GM21723 (cell line): Measurements from ENCODE around the gene KRT13.

Experiments
- ATAC-seq: cut with Tn5 transposase; IDR thresholded peaks from one replicate; pipeline ENCODE4 v1.9.1; 2021; ENCODE audit warnings: mild to moderate bottlenecking, moderate library complexity; ENCODE audit not compliant: unreplicated experiment

The KRT13 gene

GRCh38 chr17:41498276-41498675 is 7.1 kb downstream of the KRT13 start:
- ATAC-seq, result no peak

GRCh38 chr17:41496803-41497484 is 8.5 kb downstream of the KRT13 start:
- ATAC-seq, result peak; percentile 82

- no peak for ATAC-seq
Measured at GRCh38 chr17:41494524-41494923, 10.9 kb downstream of the KRT13 start.

- ATAC-seq, result no peak
Measured at GRCh38 chr17:41492771-41493170, 12.6 kb downstream of the KRT13 start.

DNA sequence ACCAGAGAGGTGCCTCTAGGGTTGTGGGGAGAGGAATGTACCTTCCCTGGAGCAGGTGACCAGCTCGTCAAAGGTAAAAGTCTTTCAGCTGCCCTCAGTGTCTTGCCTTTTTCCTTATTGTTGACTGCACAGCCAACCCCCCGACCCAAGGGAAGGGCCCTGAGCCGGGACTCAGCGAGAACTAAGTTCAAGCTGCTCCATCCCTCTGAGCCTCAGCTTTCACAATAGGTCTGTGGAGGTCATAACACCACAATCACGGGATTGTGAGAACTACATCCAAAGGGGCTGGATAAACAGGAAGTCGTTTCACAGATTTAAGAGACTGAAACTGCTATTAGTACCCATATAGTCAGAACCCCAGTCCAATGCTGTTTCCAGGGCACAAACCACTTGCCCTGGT is 13.1 kb downstream of the KRT13 start:
- ATAC-seq, result no peak

- ATAC-seq, result no peak
Measured at GRCh38 chr17:41491476-41491875, 13.9 kb downstream of the KRT13 start.

DNA sequence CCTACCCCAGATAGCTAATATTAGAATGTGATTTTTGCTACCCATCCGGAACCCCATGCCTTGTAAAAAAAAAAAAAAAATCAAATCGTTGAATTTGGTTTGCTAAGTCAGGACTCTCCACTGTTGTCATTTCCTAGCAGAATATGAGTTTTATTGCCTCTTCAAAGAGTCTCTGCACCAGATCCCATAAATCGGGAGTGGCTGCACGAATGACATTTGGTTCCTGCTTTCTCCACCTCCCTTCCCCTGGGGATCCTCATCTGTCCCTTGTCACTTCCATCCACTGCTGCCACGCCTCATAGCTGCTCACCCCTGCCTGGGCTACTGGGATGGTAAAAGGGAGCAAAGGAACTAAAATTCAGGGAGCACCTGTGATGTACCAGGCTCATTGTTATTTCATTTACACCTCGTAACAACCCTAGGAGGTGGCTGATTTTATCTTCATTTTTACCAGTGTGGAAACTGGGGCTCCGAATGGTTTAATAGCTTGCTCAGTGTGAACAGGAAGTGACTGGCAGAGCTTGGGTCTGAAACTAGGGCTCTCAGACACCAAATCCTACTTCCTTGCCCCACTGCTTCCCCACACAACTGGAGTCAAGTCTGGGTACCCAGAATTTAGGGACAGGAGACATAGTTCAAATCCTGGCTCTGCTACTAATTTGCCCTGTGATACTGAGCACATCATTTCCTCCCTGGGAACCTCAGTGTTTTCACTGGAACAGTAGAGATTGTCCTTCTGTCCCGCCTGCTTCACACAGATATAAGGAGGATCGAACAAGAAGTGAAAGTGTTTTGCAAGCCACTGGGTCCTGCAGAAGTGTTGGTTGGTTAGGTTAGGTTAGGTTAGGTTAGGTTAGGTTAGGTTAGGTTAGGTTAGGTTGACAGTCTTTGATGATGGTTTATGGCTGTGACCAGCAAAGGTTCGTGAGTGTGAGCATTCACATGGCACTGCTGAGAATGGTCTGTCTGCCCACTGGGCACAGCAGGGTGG is 15.1 kb downstream of the KRT13 start:
- no peak for ATAC-seq

DNA sequence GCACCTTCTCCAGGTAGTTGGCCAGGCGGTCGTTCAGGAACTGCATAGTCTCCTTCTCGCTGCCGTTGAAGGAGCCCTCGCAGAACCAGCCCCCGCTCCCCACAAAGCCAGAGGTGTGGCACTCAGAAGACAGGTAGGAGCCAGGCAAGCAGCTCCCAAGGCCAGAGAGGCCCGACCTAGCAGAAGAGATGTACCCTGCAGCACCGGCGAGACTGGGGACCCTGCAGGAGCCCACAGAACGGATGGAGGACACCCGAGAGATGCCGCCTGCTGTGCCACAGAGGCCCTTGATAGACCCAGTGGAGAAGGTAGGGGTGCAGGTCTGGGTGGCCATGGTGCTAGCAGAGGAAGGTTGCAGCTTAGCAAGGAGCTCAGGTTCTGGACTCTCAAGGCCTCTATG is 15.9 kb downstream of the KRT13 start, which contains the start of gene KRT36:
Gene KRT36 (minus strand): TSS at position 380 of the 400 bp plus-strand sequence. CDS start 46 bp downstream, at position 334.
- no peak for ATAC-seq

DNA sequence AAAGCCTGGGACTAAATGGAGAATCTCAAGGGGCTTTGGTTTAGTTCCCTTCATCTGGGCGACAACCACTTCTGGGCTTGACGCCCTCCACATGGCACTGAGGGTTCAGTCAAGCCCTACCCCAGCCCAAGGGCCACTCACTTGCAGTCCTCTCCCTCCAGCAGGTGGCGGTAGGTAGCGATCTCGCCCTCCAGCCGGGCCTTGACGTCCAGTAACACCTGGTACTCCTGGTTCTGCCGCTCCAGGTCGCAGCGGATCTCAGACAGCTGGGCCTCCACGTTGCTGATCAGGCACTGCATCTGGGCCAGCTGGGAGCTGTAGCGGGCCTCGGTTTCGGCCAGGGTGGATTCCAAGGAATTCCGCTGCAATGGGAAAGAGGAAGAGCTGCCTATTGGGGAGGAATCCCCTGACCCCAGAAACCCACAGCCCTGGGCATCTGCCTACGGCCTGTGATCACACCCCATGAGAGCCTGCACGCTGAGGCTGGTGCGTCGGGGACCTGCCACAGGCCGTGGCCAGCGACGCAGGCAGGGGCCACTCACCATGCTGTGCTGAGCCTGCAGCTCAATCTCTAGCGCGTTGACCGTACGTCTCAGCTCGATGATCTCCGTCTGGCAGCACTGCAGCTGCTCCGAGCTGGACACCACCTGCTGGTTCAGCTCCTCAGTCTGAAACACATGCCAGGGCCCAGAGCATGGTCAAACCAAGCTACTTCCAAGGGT is 18.4 kb downstream of the KRT13 start:
- ATAC-seq, result no peak

DNA sequence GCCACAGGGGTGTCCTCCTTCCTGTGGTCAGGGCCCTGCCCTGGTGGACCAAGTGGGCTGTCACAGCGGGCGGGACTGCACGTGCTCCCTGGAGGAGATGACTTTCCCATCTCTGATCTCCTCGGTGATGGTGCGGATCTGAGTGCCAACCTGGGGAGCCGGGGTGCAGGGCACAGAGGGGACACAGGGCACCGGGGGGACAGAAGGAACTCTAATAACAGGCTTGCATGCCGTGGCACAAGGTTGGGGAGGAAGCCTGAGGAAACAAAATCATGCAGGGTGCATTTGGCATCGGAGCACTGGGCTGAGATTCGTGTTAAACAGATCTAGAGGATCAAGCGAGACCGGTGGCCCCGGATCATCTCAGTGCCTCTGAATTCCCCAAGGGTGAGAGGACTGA is 19.1 kb downstream of the KRT13 start:
- no peak for ATAC-seq

DNA sequence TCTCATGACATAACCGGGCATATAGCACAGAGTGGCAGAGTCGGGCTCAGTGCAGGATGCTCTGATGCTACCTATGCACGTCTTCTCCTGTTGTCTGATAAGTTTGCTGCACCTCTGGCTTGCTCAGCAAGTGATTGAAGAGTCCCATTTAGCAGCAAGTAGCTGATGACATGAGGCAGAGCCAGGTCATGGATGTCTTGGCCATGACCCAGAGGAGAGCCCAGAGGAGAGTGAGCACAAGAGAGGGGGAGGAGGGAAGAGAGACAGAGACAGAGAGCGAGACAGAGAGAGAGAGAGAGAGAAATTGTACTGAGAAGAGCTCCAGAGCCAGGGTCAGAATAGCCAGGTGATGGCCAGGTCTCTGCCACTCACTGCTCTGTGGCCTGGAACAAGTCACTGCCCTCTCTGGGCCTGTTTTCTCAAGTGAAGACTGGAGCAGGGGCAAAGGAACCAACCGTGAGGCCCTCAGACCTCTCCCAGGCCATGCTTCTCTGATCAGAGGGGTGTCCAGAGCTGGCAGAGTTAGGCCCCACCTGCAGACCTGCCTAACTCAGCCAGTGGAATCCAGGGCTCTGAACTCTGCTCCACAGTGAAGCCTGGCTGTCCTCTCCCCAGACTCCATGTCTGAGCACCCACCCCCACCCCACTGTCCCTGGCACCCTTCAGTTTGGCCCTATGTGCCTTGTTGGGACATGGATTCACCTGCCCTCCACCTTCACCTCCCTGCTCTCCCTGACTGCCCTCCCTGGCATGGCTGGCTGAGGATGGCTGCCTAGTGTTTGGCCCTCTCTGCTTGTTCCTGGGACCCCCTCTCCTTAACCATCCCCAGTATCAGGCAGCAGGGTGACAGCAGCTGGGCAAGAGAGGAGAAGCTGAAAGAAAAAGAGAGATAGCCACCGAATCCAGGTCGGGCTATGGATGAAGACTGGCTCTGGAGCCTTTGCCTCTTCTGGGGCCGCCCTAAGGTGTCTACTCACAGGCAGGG is 20.2 kb downstream of the KRT13 start:
- ATAC-seq, result no peak

- ATAC-seq, result no peak
Measured at GRCh38 chr17:41483991-41484826, 21.2 kb downstream of the KRT13 start.

- no peak for ATAC-seq
Measured at GRCh38 chr17:41483531-41483930, 21.9 kb downstream of the KRT13 start.

DNA sequence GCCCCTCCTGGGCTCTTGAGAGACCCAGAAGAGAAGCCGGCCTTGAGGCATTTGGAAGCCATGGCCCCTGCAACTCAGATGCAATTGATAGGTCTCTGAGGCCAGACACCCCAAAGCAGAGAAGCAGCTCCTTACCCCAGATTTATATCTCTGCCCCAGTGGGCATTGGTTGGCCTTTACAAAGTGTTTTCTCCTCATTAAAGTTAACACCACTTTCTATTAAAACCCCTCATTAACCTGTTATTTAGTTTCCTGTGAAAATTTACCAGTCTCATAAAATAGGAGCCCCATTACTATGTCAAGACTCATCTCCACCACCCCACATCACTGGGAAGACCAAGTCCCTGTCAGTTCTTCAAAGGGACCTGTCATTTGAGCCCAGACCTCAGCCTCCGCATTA is 24.4 kb downstream of the KRT13 start, which contains the start of gene KRT35:
Gene KRT35 (minus strand): TSS at position 116 of the 400 bp plus-strand sequence. CDS start 54 bp downstream, at position 62.
- ATAC-seq, result no peak

- no peak for ATAC-seq
Measured at GRCh38 chr17:41480581-41480980, 24.8 kb downstream of the KRT13 start.

GRCh38 chr17:41480136-41480535 is 25.3 kb downstream of the KRT13 start:
- no peak for ATAC-seq

DNA sequence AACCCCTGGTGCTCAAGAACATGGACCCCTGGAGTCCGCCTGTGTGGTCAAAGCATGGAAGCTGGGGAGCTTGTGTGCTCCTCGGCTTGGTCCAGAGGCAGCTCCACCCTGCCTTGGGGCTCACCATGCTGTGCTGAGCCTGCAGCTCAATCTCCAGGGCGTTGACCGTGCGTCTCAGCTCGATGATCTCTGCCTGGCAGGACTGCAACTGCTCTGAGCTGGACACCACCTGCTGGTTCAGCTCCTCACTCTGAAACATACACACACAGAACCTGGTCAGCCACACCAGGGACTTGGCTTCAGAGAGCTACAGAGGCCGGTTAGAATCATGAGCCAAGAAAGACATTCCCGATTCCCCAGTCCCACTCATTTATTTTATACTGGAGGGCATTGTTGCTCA is 27.2 kb downstream of the KRT13 start:
- ATAC-seq, result no peak

- no peak for ATAC-seq
Measured at GRCh38 chr17:41476866-41477815, 28.3 kb downstream of the KRT13 start.
